A204.1 (cell line): ENCODE data around the gene ALDH4A1.
A peak's percentile ranks its signal among the peaks of the same experiment; 100 is the strongest.

Source experiments
- FAIRE-seq: peaks from 2 replicates; lab custom pipeline; 2012; peaks lifted over from hg19 to GRCh38; lab: Jason Lieb, UNC

Gene ALDH4A1, protein sequence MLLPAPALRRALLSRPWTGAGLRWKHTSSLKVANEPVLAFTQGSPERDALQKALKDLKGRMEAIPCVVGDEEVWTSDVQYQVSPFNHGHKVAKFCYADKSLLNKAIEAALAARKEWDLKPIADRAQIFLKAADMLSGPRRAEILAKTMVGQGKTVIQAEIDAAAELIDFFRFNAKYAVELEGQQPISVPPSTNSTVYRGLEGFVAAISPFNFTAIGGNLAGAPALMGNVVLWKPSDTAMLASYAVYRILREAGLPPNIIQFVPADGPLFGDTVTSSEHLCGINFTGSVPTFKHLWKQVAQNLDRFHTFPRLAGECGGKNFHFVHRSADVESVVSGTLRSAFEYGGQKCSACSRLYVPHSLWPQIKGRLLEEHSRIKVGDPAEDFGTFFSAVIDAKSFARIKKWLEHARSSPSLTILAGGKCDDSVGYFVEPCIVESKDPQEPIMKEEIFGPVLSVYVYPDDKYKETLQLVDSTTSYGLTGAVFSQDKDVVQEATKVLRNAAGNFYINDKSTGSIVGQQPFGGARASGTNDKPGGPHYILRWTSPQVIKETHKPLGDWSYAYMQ

DNA sequence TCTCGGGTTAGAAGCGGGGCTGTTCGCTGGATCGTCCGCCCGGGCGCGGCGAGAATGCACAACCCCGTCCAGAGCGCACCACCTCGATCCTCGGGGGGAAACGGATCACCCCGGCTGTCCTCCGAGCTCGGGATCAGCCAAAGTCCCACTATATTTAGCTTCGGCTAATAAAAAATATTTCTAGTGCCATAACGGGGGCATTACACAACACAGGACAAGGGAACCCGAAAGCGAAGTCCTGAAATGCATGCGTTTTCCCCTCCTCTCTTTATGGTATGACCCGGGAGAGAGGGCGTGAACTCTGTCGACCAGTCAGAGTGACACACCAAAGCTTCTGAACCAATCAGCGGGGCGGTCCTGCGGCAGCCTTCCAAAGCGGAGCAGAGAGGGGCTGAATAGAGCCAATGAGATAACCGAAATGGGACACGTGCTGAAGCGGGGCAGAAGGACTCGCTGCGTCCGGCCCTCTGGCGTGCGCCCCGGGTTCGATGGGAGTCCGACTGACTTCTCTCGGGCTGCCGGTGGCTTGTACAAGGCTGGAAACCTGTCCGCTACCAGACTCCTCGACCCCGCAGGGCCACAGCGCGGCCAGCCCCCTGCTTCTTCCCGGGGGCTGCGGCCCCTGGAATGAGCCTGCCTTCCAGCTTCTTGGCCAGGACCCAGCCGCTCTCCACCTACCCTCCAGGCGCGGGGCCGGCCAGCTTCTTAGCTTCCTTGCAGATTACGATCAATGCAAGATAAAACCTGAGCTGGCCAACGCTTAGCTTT, at the start of gene ALDH4A1:
Gene ALDH4A1, minus strand, starts transcription at position 33 of the 768 bp plus-strand sequence. Its CDS starts 32 bp downstream, at position 1.
- peak; percentile 99 for FAIRE-seq

DNA sequence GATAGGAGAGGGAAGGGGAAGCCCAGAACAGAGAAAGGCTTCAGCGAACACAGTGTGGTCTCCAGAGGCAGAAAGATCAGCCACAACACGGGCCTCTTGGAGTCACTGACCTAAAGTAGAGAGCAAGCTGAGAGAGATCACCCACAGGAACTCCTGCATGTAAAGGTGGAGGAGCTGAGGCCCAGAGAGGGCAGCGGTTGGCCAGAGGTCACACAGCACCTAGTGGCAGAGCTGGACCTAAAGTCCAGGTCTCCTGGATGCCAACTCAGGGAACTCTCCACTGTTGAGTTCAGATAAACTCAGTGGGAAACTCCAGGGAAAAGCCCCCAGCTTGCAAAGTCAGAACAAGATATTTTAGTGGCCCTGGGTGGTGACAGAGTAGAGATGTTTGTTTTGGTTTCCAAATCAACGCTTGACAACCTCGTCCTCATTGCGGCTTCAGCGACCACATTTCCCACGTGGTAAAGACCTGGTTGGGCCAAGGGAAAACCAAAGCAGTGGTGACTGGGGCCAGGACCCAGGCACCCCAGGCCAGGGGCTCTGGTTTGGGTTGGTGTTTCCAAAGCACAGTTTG, 49.5 kb upstream of the ALDH4A1 start:
- FAIRE-seq: no peak

GRCh38 chr1:18951416-18951815, 49.1 kb upstream of the ALDH4A1 start:
- no peak for FAIRE-seq

GRCh38 chr1:18950401-18951026, 48.2 kb upstream of the ALDH4A1 start:
- no peak for FAIRE-seq

- no peak for FAIRE-seq
These were observed 47.5 kb upstream of the ALDH4A1 start for GRCh38 chr1:18949686-18950400.

DNA sequence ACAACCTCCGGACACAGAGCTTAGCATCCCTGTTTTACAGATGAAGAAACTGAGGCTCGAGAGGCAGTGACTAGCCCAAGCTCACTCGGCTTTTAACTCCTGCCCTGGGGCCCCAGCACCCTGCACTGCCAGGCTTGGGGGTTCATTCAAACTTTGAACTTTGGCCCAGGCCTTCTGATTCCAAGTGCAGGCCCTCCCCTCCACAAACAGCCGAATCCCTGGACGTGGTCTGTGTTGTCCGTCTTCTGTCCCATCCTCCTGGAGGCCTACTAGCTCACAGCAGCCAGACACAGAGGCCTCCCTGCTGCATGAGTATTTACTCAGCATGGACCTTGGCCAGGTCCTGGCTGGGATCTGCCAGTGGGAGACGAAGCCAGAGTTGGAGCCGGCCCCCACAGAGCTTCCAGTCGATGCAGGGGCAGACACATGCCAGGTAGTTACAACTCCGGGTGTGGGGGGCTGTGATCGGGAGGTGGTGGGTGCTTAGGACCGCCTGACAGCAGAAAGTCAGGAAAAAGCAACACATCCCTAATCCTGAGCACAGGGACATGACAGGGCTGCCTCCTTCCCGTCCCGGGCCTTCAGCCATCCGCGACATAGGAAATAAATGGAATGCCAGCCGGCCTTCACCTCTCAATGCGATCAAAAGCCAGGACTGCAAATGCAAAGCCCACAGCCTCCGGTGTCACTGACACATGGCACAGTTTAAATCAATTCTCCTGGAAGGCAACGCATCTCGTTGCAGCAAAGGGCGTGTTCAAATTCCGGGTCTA, 46.7 kb upstream of the ALDH4A1 start:
- no peak for FAIRE-seq

DNA sequence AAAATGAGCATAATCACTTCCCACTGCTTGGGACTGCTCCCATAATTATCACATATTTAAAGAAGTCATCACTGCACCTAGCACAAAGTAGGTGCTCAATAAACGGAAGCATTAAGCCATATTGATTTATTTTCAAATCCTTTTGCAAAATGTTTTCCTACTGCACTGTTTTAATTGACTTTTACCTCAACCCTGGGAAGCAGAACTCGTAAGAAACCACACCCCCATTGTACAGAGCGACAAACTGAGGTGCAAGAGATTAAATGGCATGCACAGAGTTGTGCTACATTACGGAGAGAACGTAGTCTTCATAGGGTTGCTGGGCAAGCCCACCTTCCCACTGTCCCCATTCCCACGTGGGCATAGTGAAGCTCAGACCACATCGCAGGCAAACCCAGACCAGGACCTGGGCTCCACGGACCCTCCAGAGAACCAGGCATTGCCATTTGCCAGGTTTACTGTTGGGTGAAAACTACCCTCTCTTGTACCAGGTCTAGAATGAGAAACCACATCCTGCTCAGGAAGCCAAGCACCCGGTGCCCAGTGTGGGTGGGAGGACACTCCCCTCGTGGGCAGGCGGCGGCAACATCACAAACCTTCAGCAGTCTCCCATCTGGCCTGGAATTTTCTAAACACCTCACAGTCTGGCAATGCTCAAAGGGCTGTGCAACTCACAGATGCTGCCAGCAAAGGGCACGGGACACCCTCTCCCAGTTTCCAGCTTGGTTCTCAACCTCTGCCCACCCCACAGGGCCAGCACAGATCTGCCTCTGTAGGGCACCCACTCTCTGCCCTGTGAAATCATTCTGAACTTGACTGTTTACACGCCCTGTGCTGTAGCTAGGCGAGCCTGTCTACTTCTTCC, 45.9 kb upstream of the ALDH4A1 start:
- FAIRE-seq: no peak

DNA sequence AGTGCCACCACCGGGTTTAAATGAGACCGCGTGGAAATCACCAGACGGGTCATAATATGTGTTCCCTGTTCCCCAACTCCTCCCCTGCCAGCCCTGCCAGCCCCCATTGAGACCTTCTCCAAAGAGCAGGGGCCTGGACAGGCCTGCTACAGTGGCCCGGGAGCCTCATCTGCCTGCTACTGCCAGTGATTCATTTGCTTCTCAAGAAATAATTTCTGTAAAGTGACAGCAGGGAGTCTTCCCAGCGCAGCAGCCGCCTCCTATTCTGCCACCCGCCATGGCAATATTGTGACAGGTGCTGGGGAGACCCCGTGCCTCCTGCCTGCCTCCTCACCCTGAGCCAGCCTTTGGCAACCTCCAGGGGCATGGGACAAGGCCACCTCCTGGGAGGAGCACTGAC, 45.2 kb upstream of the ALDH4A1 start:
- FAIRE-seq: no peak

- FAIRE-seq: no peak
These were observed 44.4 kb upstream of the ALDH4A1 start for GRCh38 chr1:18946550-18947381.

- FAIRE-seq: no peak
These were observed 43.1 kb upstream of the ALDH4A1 start for GRCh38 chr1:18945401-18945849.

DNA sequence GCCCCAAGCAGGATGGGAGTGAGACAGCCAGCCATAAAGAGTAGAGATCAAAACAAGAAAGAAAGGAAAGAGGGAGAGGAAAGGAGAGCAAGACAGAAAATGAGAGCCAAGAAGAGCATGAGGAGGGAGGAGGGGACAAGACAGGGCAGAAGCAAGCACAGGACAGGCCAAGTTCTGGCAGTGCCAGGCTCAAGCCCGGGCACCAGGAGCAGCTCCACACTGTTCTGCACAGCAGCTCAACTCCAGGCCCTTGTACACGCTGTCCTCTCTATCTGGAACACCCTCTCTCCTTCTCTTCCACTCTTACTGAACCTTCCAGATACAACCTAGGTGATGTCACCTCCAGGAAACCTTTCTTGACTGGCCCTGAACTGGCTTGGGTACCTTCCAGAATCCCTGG, 42.5 kb upstream of the ALDH4A1 start:
- FAIRE-seq: no peak

DNA sequence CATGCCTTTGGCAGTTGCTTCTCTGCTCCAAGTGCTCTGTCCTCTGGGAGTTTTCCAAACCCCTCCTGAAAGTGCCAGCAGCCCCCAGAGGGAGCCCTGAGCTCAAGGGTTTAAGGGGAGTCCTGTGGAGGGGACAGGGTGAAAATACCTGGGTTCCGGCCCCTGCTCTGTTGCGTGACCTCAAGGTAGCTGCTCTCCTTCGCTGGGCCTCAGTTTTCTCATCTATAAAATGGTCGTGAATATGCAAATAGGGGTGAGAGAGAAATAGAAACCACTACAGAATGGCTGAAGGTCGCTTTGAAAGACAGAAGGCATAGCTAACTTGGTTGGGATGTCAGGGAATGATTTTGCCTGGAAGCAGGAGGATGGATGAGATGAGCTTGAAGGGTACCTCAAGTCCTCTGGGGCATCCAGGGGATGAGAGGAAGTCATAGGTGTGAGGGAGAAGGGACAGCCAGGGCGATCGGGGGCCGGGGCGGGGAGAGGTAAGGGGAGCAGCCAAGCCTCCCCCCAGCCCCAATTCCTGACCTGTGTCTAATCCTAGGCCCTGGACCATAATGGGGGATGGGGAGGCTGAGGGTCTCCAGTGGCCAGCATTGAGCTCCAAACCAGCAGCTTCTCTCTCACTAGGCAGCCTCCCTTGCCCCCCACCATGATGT, 41.7 kb upstream of the ALDH4A1 start:
- FAIRE-seq: no peak

DNA sequence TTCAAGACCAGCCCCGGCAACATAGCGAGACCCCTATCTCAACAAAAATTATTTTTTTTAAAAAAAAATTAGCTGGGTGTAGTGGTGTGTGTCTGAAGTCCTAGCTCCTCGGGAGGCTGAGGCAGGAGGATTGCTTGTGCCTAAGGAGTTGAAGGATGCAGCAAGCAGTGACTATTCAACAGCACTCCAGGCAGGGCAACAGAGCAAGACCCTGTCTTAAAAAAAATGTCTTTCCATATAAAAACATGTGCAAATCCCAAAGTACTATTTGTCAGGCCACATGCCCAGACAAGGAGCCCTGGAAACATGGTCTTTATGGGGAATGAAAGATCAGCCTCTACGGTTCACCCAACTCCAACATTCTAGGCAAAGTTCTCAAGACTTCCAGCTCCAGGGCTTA, 40.8 kb upstream of the ALDH4A1 start:
- FAIRE-seq: no peak

DNA sequence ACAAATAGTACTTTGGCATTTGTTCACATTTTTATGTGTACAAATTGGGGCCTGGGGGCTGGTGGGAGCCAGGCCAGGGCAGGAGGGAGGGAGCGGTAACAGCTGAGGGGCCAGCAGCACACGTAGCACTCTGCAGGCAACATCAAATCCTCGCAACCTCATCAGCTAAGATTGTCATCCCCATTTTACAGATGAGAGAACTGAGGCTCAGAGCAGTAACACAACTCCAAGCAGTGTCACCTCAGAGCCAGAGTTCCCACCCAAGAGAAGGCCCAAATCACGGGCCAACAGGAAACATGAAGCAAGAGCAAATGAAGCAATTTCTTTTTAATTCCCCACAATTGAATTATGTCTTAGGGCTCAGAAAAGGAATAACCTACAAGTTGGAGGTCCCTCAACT, 40.0 kb upstream of the ALDH4A1 start:
- no peak for FAIRE-seq

GRCh38 chr1:18941221-18942141, 39.1 kb upstream of the ALDH4A1 start:
- FAIRE-seq: no peak

GRCh38 chr1:18940303-18941020, 38.1 kb upstream of the ALDH4A1 start:
- no peak for FAIRE-seq
